HG03025 (cell line): ENCODE measurements around the gene LYSMD2.

Source experiments
- ATAC-seq: cut with Tn5 transposase; IDR thresholded peaks from one replicate; pipeline ENCODE4 v1.9.1; 2021; ENCODE audit warnings: mild to moderate bottlenecking, moderate library complexity; ENCODE audit not compliant: unreplicated experiment, low FRiP score

LYSMD2 gene

GRCh38 chr15:51754267-51754666, 16.8 kb upstream of the LYSMD2 start:
- no peak for ATAC-seq

GRCh38 chr15:51752888-51753287, 15.4 kb upstream of the LYSMD2 start:
- no peak for ATAC-seq

- peak; percentile 26 for ATAC-seq
These were observed 14.5 kb upstream of the LYSMD2 start for GRCh38 chr15:51751697-51752683.

- peak; percentile 57 for ATAC-seq
These were observed 13.6 kb upstream of the LYSMD2 start, which contains the start of gene TMOD2 for GRCh38 chr15:51750792-51751696. TMOD2 (plus strand) TSS chr15:51751597; CDS start chr15:51766442, 14,845 bp downstream.

GRCh38 chr15:51750186-51750585, 12.7 kb upstream of the LYSMD2 start:
- no peak for ATAC-seq

- no peak for ATAC-seq
These were observed 11.9 kb upstream of the LYSMD2 start for GRCh38 chr15:51749307-51749706.

GRCh38 chr15:51739061-51739712, 1.7 kb upstream of the LYSMD2 start:
- ATAC-seq, result no peak

- ATAC-seq, result no peak
These were observed 1.1 kb upstream of the LYSMD2 start for GRCh38 chr15:51738553-51738952.

- ATAC-seq, result peak; percentile 34
These were observed 519 bp downstream of the LYSMD2 start for GRCh38 chr15:51736751-51737521.

GRCh38 chr15:51736069-51736468, 1.4 kb downstream of the LYSMD2 start:
- no peak for ATAC-seq

- ATAC-seq, result no peak
These were observed 2.0 kb downstream of the LYSMD2 start for GRCh38 chr15:51735228-51736010.

GRCh38 chr15:51732646-51733045, 4.8 kb downstream of the LYSMD2 start:
- no peak for ATAC-seq

- peak; percentile 65 for ATAC-seq
These were observed 5.7 kb downstream of the LYSMD2 start for GRCh38 chr15:51731549-51732267.

GRCh38 chr15:51727141-51727897, 10.1 kb downstream of the LYSMD2 start:
- ATAC-seq, result no peak

GRCh38 chr15:51726302-51727073, 11.0 kb downstream of the LYSMD2 start:
- peak; percentile 74 for ATAC-seq

GRCh38 chr15:51724673-51725072, 12.8 kb downstream of the LYSMD2 start:
- ATAC-seq, result no peak

GRCh38 chr15:51724199-51724598, 13.3 kb downstream of the LYSMD2 start:
- ATAC-seq, result no peak
